Neural progenitor cell (in vitro differentiated cells): ENCODE measurements around the gene ARHGAP22. TPM values are rescaled to one million over a fixed set of nuclear protein-coding genes. Genes with fewer than 3 reads are reported as not detected.

Source experiments
- DNase-seq: peaks from one replicate; pipeline ENCODE4 v3.0.0-alpha.2; 2016; ENCODE audit warnings: low spot score
- H2AFZ ChIP-seq: fragments of 200-600 bp; sonication (generic); replicated peaks from 2 replicates; pipeline ENCODE4 v1.6.1; 2016; ENCODE audit warnings: antibody characterized with exemption
- H3F3A ChIP-seq: fragments of 200-600 bp; sonication (generic); 2 replicates; pipeline ENCODE4 v1.6.1; 2016; ENCODE audit warnings: antibody characterized with exemption, low read depth
- H3K27ac ChIP-seq: fragments of 200-600 bp; sonication (generic); 2 replicates; pipeline ENCODE4 v1.5.1; 2016; ENCODE audit warnings: mild to moderate bottlenecking
- H3K27me3 ChIP-seq: fragments of 200-600 bp; sonication (generic); 2 replicates; pipeline ENCODE4 v1.6.1; 2016; ENCODE audit warnings: mild to moderate bottlenecking, moderate library complexity
- H3K36me3 ChIP-seq: fragments of 200-600 bp; sonication (generic); 2 replicates; pipeline ENCODE4 v1.5.1; 2016
- H3K4me1 ChIP-seq: fragments of 200-600 bp; sonication (generic); 2 replicates; pipeline ENCODE4 v1.6.1; 2016; ENCODE audit warnings: mixed run types
- H3K4me2 ChIP-seq: fragments of 200-600 bp; sonication (generic); 2 replicates; pipeline ENCODE4 v1.6.1; 2016
- H3K4me3 ChIP-seq: fragments of 200-600 bp; sonication (generic); 2 replicates; pipeline ENCODE4 v1.5.1; 2016
- H3K79me2 ChIP-seq: fragments of 200-600 bp; sonication (generic); 2 replicates; pipeline ENCODE4 v1.6.1; 2016; ENCODE audit warnings: low read depth
- H3K9ac ChIP-seq: fragments of 200-600 bp; sonication (generic); 2 replicates; pipeline ENCODE4 v1.6.1; 2016
- H3K9me3 ChIP-seq: fragments of 200-600 bp; sonication (generic); 2 replicates; pipeline ENCODE4 v1.5.1; 2016; ENCODE audit warnings: low read depth
- H4K20me1 ChIP-seq: fragments of 200-600 bp; sonication (generic); 2 replicates; pipeline ENCODE4 v1.6.1; 2016; ENCODE audit warnings: low read depth
- H3K27ac Mint-ChIP-seq: 3 replicates; pipeline ENCODE4 v1.8.0; 2021; ENCODE audit warnings: mixed read lengths
- H3K27me3 Mint-ChIP-seq: 2 replicates; pipeline ENCODE4 v1.8.0; 2022; ENCODE audit warnings: low read depth, mild to moderate bottlenecking, inconsistent platforms, moderate library complexity, mixed read lengths; ENCODE audit not compliant: insufficient read depth
- H3K36me3 Mint-ChIP-seq: 3 replicates; pipeline ENCODE4 v1.8.0; 2021; ENCODE audit warnings: mixed read lengths
- H3K4me1 Mint-ChIP-seq: 3 replicates; pipeline ENCODE4 v1.8.0; 2021; ENCODE audit warnings: mixed read lengths
- H3K4me3 Mint-ChIP-seq: 3 replicates; pipeline ENCODE4 v1.8.0; 2021; ENCODE audit warnings: mild to moderate bottlenecking, moderate library complexity, mixed read lengths
- H3K9me3 Mint-ChIP-seq: 3 replicates; pipeline ENCODE4 v1.8.0; 2020; ENCODE audit warnings: mixed read lengths
- EZH2 ChIP-seq: fragments of 200-600 bp; sonication (generic); IDR thresholded peaks from 2 replicates; pipeline ENCODE4 v1.6.1; 2017; ENCODE audit warnings: antibody characterized with exemption, mild to moderate bottlenecking, moderate library complexity
- EZH2phosphoT487 ChIP-seq: fragments of 200-600 bp; sonication (generic); IDR thresholded peaks from 2 replicates; pipeline ENCODE4 v1.6.1; 2017; ENCODE audit warnings: antibody characterized with exemption
- total RNA-seq: library from RNA; depleted of rRNA; stranded (reverse); fragments of >200 nt; gene quantifications from 2 replicates; pipeline ENCODE4 v1.2.3, GENCODE V29; 2015; ENCODE audit warnings: low replicate concordance
- TF ChIP-seq, protein P1 (sequence below): fragments of 200-600 bp; sonication (generic); IDR thresholded peaks from 2 replicates; pipeline ENCODE4 v1.5.1; 2017; ENCODE audit warnings: antibody characterized with exemption, mild to moderate bottlenecking

Gene ARHGAP22
- total RNA-seq, 1 donor from 2014 or later = 1.7 TPM

- H3K27ac ChIP-seq = no peak overlapping the region
- no peaks in the 10 kb centered on the region for H3K36me3 Mint-ChIP-seq
- H3K27me3 Mint-ChIP-seq = no peaks in the 10 kb centered on the region
- H2AFZ ChIP-seq = no peak overlapping the region
- H4K20me1 ChIP-seq = no peaks in the 10 kb centered on the region
- no peaks in the 10 kb centered on the region for H3K36me3 ChIP-seq
- H3K9ac ChIP-seq = no peak overlapping the region
- H3K9me3 ChIP-seq = no peaks in the 10 kb centered on the region
- no peaks in the 10 kb centered on the region for H3K4me1 ChIP-seq
- H3K4me3 ChIP-seq = no peak overlapping the region
- no peaks in the 10 kb centered on the region for H3K79me2 ChIP-seq
- H3K4me3 Mint-ChIP-seq = no peak overlapping the region
- TF ChIP-seq EZH2 (no peak), EZH2phosphoT487 (no peak)
- TF ChIP-seq, protein P1, sequence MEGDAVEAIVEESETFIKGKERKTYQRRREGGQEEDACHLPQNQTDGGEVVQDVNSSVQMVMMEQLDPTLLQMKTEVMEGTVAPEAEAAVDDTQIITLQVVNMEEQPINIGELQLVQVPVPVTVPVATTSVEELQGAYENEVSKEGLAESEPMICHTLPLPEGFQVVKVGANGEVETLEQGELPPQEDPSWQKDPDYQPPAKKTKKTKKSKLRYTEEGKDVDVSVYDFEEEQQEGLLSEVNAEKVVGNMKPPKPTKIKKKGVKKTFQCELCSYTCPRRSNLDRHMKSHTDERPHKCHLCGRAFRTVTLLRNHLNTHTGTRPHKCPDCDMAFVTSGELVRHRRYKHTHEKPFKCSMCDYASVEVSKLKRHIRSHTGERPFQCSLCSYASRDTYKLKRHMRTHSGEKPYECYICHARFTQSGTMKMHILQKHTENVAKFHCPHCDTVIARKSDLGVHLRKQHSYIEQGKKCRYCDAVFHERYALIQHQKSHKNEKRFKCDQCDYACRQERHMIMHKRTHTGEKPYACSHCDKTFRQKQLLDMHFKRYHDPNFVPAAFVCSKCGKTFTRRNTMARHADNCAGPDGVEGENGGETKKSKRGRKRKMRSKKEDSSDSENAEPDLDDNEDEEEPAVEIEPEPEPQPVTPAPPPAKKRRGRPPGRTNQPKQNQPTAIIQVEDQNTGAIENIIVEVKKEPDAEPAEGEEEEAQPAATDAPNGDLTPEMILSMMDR = no peak
- no peak overlapping the region for H3K4me2 ChIP-seq
- no peak overlapping the region for H3K27ac Mint-ChIP-seq
- no peak for DNase-seq
- H3K27me3 ChIP-seq = no peaks in the 10 kb centered on the region
- no peaks in the 10 kb centered on the region for H3F3A ChIP-seq
- H3K9me3 Mint-ChIP-seq = peaks cover 2% of the 10 kb centered on the region
- H3K4me1 Mint-ChIP-seq = no peaks in the 10 kb centered on the region
Measured at GRCh38 chr10:48634984-48635557, 30.2 kb upstream of the ARHGAP22 start.

DNA sequence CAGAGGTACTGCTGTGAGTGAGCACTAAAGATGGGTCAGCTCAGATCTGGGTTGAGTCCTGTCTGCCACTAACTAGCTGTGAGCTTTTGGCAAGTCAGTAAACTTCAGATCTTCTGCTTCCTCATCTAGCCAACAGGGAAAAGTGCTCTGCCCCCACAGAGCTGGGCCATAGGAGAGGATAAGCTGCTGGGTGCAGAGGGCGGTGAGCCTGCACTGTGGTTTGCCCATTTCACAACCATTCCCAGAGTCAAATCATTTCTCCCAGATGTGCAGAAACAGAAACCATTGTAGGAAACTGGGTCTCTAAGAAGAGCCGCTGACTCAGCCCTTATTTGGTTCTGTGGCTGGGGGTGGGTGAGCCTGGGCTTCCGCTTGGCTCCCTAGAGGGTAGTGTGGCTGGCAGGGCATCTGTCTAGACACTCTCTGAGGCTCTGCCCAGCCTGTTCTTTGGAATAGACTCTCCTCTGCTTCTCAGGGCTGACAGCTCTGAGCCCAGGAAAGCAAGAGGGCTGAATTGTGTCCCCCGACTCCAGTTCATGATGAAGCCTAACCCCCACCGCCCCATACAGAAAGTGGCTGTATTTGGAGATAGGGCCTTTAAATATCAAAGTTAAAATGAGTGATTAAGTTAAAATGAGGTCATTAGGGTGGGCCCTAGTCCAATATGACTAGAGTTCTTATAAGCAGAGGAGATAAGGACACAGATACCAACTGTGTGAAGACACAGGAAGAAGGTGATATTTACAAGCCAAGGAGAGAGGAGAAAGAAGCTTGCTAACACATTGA is 29.5 kb upstream of the ARHGAP22 start:
- Histone ChIP-seq H3F3A (no peaks in the 10 kb centered on the region), H3K4me3 (no peak overlapping the region), H3K9ac (no peak overlapping the region), H3K4me2 (no peak overlapping the region), H3K4me1 (no peaks in the 10 kb centered on the region), H2AFZ (no peak overlapping the region), H3K79me2 (no peaks in the 10 kb centered on the region), H3K36me3 (no peaks in the 10 kb centered on the region), H3K9me3 (no peaks in the 10 kb centered on the region), H4K20me1 (no peaks in the 10 kb centered on the region), H3K27me3 (no peaks in the 10 kb centered on the region), H3K27ac (no peak overlapping the region)
- Mint-ChIP-seq H3K36me3 (no peaks in the 10 kb centered on the region), H3K27me3 (no peaks in the 10 kb centered on the region), H3K9me3 (peaks cover 2% of the 10 kb centered on the region), H3K4me3 (no peak overlapping the region), H3K27ac (no peak overlapping the region), H3K4me1 (no peaks in the 10 kb centered on the region)
- TF ChIP-seq, protein P1 = no peak
- TF ChIP-seq EZH2phosphoT487 (no peak), EZH2 (no peak)
- no peak for DNase-seq

- Histone ChIP-seq H3K36me3 (no peaks in the 10 kb centered on the region), H3K9ac (no peak overlapping the region), H3K4me2 (no peak overlapping the region), H3K27ac (no peak overlapping the region), H3K79me2 (no peaks in the 10 kb centered on the region), H3K9me3 (no peaks in the 10 kb centered on the region), H3K4me1 (no peaks in the 10 kb centered on the region), H4K20me1 (no peaks in the 10 kb centered on the region), H3K4me3 (no peak overlapping the region), H3F3A (no peaks in the 10 kb centered on the region), H2AFZ (no peak overlapping the region), H3K27me3 (no peaks in the 10 kb centered on the region)
- H3K36me3 Mint-ChIP-seq = no peaks in the 10 kb centered on the region
- no peak for TF ChIP-seq EZH2
- TF ChIP-seq, protein P1 = no peak
- TF ChIP-seq EZH2phosphoT487 = no peak
- H3K9me3 Mint-ChIP-seq = peaks cover 2% of the 10 kb centered on the region
- DNase-seq = no peak
- H3K27ac Mint-ChIP-seq = no peak overlapping the region
- H3K27me3 Mint-ChIP-seq = no peaks in the 10 kb centered on the region
- H3K4me1 Mint-ChIP-seq = no peaks in the 10 kb centered on the region
- H3K4me3 Mint-ChIP-seq = no peak overlapping the region
Measured at GRCh38 chr10:48633381-48634197, 28.7 kb upstream of the ARHGAP22 start.
